Right atrium auricular region (tissue), 2 donors: ENCODE data around the gene RNU7-1. TPM values are rescaled to one million over a fixed set of nuclear protein-coding genes. Genes with fewer than 3 reads are reported as not detected.

Experiments used
- DNase-seq: peaks from one replicate; pipeline ENCODE4 v3.0.0-alpha.2; 2019; ENCODE audit warnings: low spot score
- H3K27ac ChIP-seq, 2 donors: fragments of 200-600 bp; sonication (generic); 1 replicate in 1 of 2; 2 replicates in 1 of 2; pipeline ENCODE4 v1.5.1; 2016 to 2019
- H3K27me3 ChIP-seq, 2 donors: fragments of 200-600 bp; sonication (generic); one replicate each; pipeline versions ENCODE4 v1.5.1 to v1.6.0; 2017 to 2019
- H3K36me3 ChIP-seq: fragments of 200-600 bp; sonication (generic); one replicate; pipeline ENCODE4 v1.5.1; 2016
- H3K4me1 ChIP-seq, 2 donors: fragments of 200-600 bp; sonication (generic); one replicate each; pipeline versions ENCODE4 v1.5.1 to v1.6.0; 2017 to 2019
- H3K4me3 ChIP-seq, 2 donors: fragments of 200-600 bp; sonication (generic); 1 replicate in 1 of 2; 2 replicates in 1 of 2; pipeline ENCODE4 v1.5.1; 2017 to 2019; ENCODE audit warnings: mild to moderate bottlenecking in 1 of 2, moderate library complexity in 1 of 2
- H3K9me3 ChIP-seq, 2 donors: fragments of 200-600 bp; sonication (generic); one replicate each; pipeline ENCODE4 v1.5.1; 2019
- CTCF ChIP-seq, 2 donors: fragments of 200-600 bp; sonication (generic); IDR thresholded peaks; one replicate each; pipeline ENCODE4 v1.5.1; 2019; ENCODE audit warnings: antibody characterized with exemption in 2 of 2
- total RNA-seq, 2 donors: library from RNA; depleted of rRNA; stranded (reverse); fragments of >200 nt; gene quantifications; one replicate each; pipeline ENCODE4 v1.1.0, GENCODE V29; 2016

RNU7-1 gene
- total RNA-seq, 2 donors from 2014 or later: not detected

- no peaks in the 10 kb centered on the region for H3K27me3 ChIP-seq
- H3K4me3 ChIP-seq: no peak overlapping the region
- no peaks in the 10 kb centered on the region for H3K9me3 ChIP-seq
- no peak overlapping the region for H3K27ac ChIP-seq
- peaks cover 0 to 52% of the 10 kb centered on the region in 2 donors for H3K4me1 ChIP-seq
- peaks cover 31% of the 10 kb centered on the region for H3K36me3 ChIP-seq
- DNase-seq: no peak
- no peak for TF ChIP-seq CTCF (IDR thresholded peaks at IDR 0.05)
These were observed 19.6 kb downstream of the RNU7-1 start for GRCh38 chr12:6963016-6963731.

- Histone ChIP-seq H3K36me3 (peaks cover 38% of the 10 kb centered on the region), H3K9me3 (no peaks in the 10 kb centered on the region), H3K4me1 (peaks cover 0 to 53% of the 10 kb centered on the region in 2 donors), H3K27me3 (no peaks in the 10 kb centered on the region), H3K4me3 (no peak overlapping the region), H3K27ac (no peak overlapping the region)
- no peak for TF ChIP-seq CTCF (IDR thresholded peaks at IDR 0.05)
- no peak for DNase-seq
These were observed 20.3 kb downstream of the RNU7-1 start for GRCh38 chr12:6963791-6964413.

- no peak for TF ChIP-seq CTCF (IDR thresholded peaks at IDR 0.05)
- peaks cover 0 to 55% of the 10 kb centered on the region in 2 donors for H3K4me1 ChIP-seq
- H3K36me3 ChIP-seq: peaks cover 41% of the 10 kb centered on the region
- peak overlapping the region; percentile 56 to 74 for H3K27ac ChIP-seq
- no peak for DNase-seq
- no peaks in the 10 kb centered on the region for H3K27me3 ChIP-seq
- no peak overlapping the region for H3K4me3 ChIP-seq
- no peaks in the 10 kb centered on the region for H3K9me3 ChIP-seq
These were observed 21.0 kb downstream of the RNU7-1 start for GRCh38 chr12:6964605-6965025.

- H3K4me1 ChIP-seq: peaks cover 0 to 54% of the 10 kb centered on the region in 2 donors
- H3K36me3 ChIP-seq: peaks cover 41% of the 10 kb centered on the region
These were observed 21.5 kb downstream of the RNU7-1 start for GRCh38 chr12:6965026-6965661.

GRCh38 chr12:6965714-6966113 is 22.1 kb downstream of the RNU7-1 start:
- Histone ChIP-seq H3K4me1 (peaks cover 0 to 49% of the 10 kb centered on the region in 2 donors), H3K27me3 (no peaks in the 10 kb centered on the region), H3K27ac (peak overlapping the region in 1 of 2 donors; percentile 74), H3K36me3 (peaks cover 41% of the 10 kb centered on the region), H3K4me3 (no peak overlapping the region), H3K9me3 (no peaks in the 10 kb centered on the region)
- no peak for TF ChIP-seq CTCF (IDR thresholded peaks at IDR 0.05)
- DNase-seq: no peak

More at GRCh38 chr12:6965026-6965661, 21.5 kb downstream of the RNU7-1 start:
- H3K9me3 ChIP-seq: no peaks in the 10 kb centered on the region
- TF ChIP-seq CTCF (IDR thresholded peaks at IDR 0.05): peak; percentile 87 to 92
- DNase-seq: peak; percentile 86
- no peak overlapping the region for H3K4me3 ChIP-seq
- no peaks in the 10 kb centered on the region for H3K27me3 ChIP-seq
- peak overlapping the region; percentile 56 to 74 for H3K27ac ChIP-seq
